NB4 (cell line): ENCODE results near the gene IPO13.

ENCODE experiments used
- DNase-seq: peaks from one replicate; pipeline ENCODE4 v3.0.0; 2010; ENCODE audit warnings: low read depth
- H3K4me3 ChIP-seq: one replicate; pipeline ENCODE4 v1.5.1; 2011; ENCODE audit warnings: mild to moderate bottlenecking, low read depth, low read length, moderate library complexity
- CTCF ChIP-seq: IDR thresholded peaks from one replicate; pipeline ENCODE4 v1.5.1; 2012; ENCODE audit warnings: low read depth, low read length
- MAX ChIP-seq: IDR thresholded peaks from 2 replicates; pipeline ENCODE4 v1.6.1; 2011; ENCODE audit warnings: low read depth, low read length
- MYC ChIP-seq: IDR thresholded peaks from 2 replicates; pipeline ENCODE4 v1.6.1; 2011; ENCODE audit warnings: low read depth, low read length
- POLR2A ChIP-seq: IDR thresholded peaks from 2 replicates; pipeline ENCODE4 v1.6.1; 2011; ENCODE audit warnings: mild to moderate bottlenecking; ENCODE audit not compliant: insufficient read length; ENCODE audit errors: extremely low read depth

The IPO13 gene, protein sequence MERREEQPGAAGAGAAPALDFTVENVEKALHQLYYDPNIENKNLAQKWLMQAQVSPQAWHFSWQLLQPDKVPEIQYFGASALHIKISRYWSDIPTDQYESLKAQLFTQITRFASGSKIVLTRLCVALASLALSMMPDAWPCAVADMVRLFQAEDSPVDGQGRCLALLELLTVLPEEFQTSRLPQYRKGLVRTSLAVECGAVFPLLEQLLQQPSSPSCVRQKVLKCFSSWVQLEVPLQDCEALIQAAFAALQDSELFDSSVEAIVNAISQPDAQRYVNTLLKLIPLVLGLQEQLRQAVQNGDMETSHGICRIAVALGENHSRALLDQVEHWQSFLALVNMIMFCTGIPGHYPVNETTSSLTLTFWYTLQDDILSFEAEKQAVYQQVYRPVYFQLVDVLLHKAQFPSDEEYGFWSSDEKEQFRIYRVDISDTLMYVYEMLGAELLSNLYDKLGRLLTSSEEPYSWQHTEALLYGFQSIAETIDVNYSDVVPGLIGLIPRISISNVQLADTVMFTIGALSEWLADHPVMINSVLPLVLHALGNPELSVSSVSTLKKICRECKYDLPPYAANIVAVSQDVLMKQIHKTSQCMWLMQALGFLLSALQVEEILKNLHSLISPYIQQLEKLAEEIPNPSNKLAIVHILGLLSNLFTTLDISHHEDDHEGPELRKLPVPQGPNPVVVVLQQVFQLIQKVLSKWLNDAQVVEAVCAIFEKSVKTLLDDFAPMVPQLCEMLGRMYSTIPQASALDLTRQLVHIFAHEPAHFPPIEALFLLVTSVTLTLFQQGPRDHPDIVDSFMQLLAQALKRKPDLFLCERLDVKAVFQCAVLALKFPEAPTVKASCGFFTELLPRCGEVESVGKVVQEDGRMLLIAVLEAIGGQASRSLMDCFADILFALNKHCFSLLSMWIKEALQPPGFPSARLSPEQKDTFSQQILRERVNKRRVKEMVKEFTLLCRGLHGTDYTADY

GRCh38 chr1:43946236-43947060, at the start of gene IPO13:
Gene IPO13, plus strand, starts transcription at chr1:43946950. Its CDS starts 651 bp downstream, at chr1:43947601.
- H3K4me3 ChIP-seq = peak within 1 kb of the TSS; percentile 85
- peak; percentile 98 for DNase-seq
- TF ChIP-seq POLR2A = peak; percentile 66
- peak; percentile 98 for TF ChIP-seq MYC
- peak; percentile 99 for TF ChIP-seq MAX
- peak; percentile 62 for TF ChIP-seq CTCF

DNA sequence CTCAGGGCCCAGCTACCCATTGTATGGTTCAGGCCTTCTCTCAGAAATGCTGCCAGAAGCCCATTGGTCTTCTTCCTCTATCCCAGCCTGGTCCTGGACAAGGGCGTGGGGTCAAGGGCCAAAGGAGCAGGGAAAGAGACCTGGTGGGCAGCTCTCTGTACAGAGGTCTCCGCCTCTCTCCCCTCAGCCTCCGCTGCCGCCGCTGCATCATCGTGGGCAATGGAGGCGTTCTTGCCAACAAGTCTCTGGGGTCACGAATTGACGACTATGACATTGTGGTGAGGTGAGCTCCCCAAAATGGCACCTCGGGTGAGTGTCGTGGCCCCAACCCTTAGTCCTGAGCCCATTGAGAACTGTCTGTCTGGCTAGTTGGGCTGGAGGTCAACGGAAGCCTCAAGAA, 47.8 kb upstream of the IPO13 start:
- DNase-seq = no peak
- no peak overlapping the region for H3K4me3 ChIP-seq
- no peak for TF ChIP-seq POLR2A
- no peak for TF ChIP-seq MAX
- TF ChIP-seq MYC = no peak
- TF ChIP-seq CTCF = no peak

DNA sequence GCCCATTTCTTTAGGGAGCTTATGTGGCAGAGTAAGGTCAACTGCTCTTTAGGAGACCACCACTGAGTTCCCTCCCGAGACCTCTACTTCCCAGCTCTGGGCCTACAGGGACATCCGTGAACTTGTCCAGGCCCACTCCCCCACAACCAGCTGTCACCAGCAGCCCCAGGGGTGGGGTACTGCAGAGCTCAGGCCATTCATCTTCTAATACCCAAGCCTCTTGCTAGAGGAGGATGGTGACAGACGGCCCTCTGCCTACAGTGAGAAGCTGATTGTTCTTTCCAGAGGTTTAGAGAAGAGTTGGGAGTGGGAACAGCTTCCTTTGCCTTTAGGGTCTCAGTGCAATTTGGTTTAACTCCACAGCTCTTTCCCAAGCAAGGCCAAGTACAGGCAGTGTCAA, 46.4 kb upstream of the IPO13 start:
- no peak overlapping the region for H3K4me3 ChIP-seq
- no peak for DNase-seq
- TF ChIP-seq MAX = no peak
- TF ChIP-seq CTCF = no peak
- TF ChIP-seq MYC = no peak
- no peak for TF ChIP-seq POLR2A

DNA sequence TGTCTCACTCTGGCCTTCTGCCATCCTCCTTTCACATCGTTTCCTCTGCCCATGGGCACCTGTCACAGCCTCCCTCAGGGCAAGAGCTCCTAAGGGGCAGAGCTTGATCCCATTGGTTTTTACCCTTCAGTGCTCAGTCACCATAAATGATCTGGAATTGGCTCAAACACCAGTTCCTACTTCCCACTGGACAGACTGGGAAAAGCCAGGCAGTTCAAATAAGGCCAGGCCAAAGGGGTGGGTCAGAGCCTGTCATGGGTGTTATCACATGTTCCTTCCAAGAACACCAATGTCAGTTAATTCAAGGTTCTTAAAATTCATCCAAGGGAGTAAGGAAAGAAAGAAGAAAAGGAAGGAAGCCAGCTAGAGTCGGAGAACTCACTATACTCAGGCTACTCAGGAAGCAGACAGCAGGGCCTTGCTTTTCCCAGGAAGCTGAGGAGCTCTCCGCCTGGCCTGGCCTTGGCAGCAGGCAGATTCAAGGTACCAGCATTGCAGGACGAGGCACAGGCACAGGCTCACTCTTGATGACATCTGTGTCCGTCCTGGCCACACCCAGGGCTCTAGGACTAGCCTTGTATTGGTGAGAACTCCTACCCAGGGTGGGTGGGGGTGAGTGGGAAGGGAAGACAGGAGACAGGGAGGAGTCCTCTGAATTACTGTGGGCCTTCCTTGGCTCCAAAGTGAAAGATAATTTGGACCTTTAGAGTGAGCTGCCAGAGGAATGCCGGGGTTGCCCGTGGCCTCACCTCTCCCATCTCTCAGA, 45.4 kb upstream of the IPO13 start:
- no peak overlapping the region for H3K4me3 ChIP-seq
- TF ChIP-seq POLR2A (no peak), MAX (no peak), MYC (no peak), CTCF (no peak)
- DNase-seq = no peak
